GM18868 (cell line): ENCODE measurements around the gene SLC38A10.
"Not testable (repeated sequence)": the region's sequence is repeated elsewhere in the genome, so short reads cannot be mapped to it uniquely, and the experiment has no call there.

Experiments used
- ATAC-seq: cut with Tn5 transposase; IDR thresholded peaks from one replicate; pipeline ENCODE4 v1.9.1; 2021; ENCODE audit warnings: mild to moderate bottlenecking, moderate library complexity; ENCODE audit not compliant: unreplicated experiment

Gene SLC38A10

DNA sequence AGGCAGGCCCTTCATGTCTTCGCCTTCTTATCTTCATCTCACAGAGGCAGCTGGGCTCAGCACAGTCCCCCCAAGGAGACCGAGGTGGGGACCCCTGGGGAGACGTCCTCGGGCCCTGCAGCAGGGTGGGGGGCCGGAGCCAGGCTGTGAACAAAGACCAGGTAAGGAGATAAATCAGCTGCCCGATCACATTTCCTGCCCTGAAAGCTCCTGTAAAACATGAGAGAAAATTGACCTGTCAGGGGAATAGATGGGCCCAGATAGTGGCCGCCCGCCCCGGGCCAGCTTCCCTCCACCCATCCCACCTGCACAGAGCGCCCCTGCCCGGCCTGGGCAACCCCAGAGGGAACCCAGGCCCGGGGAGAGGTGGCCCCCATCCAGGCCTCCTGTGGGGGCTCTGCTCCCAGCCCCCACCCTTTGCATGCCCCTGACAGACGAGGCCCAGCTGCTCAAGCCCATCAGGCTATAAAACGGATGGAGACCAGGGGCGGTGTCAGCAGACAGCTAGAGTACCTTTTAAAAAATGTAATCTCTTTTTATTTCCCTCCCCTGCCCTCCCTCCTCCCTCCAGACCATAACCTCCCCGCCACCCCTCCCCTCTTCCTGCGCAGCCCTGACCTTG lies 18.8 kb upstream of the SLC38A10 start:
- no peak for ATAC-seq

DNA sequence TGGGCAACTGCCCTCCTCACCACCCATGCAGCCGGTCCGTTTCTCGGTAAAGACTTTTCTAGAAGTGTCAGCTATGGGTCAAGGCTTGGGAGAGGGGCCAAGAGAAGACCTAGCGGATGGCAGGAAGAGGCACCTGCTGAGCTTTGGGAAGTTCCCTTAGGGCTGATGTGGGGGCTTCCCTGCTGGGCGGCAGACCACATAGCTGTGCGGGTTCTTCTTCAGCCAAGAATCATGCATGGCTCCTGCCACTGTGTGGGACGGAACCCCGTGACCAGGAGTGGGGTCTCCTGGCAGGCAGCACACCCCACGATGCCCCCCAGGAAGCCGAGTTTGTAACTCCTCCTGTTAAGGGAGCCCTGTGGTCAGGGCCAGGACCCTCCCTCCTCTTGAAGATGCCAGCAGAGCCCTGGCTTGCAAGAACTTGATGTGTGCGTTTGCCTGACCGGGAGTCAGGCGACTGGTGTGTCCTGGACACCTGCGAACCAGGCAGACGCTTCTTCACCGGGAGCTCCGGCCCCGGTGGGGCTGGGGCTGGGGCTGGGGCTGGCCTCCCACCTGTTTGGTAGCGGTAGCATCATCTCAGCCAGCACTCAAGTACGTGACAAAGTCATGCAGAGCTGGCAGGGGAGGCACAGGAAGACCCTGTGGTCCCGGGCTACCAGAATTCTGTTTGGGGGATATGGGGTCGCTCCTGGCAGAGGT lies 17.7 kb upstream of the SLC38A10 start:
- no peak for ATAC-seq

DNA sequence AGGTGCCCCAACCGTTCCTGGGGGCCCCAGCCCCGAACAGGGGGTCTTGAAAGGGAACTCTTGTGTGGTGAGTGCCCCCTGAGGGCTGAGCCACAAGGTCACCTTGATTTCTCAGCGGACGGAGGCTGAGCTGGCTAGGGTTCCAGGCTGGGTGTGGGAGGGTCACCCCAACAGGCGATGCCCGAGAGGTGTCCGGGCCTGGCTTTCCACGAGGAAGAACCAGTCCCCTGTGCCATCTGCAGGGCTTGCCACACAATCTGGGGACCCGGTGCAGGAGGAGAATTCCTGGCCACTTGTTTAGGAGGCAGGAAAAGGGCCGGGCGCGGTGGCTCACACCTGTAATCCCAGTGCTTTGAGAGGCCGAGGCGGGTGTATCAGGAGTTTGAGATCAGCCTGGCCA lies 16.8 kb upstream of the SLC38A10 start:
- no peak for ATAC-seq

DNA sequence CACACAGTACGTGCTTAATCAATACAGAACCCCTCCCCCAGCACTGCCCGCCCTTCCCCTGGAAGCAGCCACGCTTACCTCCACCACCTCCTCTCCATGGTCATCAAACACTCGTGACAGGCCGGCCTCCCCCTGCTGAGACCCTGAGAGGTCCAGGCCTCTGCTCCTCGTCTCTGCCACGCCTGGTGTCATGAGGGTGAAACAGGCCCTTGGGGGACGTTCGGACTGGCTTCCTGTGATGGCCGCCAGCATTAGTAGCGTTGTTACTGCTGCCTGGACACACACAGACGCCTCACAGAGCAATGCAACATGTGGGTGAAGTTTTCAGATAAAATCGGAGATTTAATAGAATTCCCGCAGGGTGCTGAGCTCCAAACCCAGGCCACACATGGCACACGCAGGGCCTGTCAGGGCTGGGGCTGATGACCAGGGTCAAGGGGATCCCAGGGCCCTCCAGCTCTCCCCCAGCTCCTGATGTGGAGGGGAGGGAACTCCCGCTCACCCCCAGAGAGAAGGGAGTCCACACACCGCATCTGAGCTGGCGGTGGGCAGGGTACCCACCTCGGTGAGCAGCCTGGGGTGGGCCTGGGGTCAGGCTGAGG lies 15.9 kb upstream of the SLC38A10 start:
- no peak for ATAC-seq

DNA sequence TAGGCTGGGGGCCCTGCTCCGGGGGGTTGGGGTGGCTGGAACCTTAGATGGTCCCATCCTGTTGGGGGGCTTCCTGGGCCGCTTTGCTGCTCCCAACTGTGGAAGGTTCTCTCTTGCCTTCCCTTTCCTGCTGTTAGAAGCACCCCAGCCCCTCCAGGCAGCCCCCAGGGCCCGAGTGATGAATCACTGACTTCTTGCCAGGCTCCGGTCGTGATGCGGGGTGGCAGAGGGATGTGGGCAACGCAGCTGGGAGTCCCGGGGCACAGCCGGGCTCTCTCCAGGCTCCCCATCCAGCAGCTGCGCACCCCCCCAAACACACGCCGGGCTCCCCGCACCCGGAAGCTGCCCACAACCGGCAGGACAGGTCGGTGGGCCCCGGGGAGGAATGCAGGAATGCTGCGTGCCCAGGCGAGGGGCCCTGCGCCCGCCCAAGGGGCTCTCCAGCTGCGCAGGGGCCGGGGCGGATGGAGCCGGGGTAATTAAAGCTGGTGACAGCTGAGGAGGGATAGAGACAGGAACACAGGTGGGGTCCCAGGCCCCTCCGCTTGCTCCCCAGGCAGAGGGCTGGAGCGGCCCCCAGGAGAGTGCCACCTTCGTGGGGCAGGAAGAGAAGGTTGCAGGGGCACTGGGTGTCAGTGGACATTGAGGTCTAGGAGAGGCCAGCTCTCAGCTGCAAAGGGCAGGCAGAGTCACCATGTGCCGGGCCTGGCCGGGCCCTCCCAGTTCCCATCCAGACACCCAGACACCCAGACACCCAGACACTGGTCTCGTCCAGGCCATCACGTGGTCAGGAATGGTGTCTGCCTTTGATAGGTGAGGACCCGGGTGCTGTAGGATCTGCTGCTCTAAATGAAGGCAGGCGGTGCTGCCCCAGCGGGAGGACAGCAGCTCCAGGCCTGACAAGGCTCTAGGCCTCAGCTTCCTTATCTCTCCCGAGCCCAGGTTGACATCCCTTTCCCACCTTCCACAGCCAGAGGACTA lies 15.0 kb upstream of the SLC38A10 start:
- ATAC-seq, result no peak

DNA sequence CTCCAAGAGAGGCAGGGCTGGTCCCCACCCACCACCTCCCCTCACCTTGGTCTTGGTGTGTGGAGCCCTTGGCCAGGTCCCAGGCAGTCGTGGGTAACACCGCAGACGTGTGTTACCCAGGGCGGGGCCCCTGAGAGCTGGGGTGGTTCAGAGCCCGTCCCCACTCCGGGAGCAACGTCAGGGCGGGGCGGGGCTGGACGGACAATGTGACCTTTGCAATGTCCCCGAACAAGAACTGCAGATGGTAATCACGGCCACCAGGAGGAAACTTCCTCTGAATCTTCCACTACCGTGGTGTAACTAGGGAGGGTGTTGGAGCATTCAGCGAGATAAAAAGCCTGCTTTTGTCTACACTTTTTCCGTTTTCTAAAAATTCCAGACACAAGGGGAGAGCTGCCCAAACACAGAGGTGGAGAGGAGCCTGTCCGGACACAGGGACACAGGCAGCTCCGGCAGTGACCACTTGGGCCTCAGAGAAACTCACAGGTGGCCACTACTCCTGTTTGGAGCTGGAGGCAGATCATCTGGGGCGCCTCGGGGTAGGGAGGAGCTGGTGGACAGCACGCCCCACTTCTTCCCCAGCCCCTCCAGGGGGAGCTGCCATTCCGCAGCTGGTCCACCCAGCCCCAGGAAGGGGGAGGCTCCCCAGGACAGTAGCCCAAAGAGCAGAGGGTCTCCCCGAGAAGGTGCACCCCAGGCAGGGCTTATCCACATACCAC lies 14.2 kb upstream of the SLC38A10 start:
- ATAC-seq, result no peak

DNA sequence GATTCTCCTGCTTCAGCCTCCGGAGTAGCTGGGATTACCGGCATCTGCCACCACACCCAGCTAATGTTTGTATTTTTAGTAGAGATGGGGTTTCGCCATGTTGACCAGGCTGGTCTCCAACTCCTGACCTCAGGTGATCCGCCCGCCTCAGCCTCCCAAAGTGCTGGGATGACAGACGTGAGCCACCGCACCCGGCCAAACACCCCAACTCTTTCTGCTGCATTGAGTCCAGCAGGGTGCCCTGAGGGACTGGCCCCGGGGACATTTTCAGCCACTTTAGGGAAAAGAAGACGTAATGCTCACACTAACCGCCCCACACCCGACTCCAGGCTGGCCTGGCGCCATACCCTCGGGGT lies 13.7 kb upstream of the SLC38A10 start:
- not testable (repeated sequence) for ATAC-seq

DNA sequence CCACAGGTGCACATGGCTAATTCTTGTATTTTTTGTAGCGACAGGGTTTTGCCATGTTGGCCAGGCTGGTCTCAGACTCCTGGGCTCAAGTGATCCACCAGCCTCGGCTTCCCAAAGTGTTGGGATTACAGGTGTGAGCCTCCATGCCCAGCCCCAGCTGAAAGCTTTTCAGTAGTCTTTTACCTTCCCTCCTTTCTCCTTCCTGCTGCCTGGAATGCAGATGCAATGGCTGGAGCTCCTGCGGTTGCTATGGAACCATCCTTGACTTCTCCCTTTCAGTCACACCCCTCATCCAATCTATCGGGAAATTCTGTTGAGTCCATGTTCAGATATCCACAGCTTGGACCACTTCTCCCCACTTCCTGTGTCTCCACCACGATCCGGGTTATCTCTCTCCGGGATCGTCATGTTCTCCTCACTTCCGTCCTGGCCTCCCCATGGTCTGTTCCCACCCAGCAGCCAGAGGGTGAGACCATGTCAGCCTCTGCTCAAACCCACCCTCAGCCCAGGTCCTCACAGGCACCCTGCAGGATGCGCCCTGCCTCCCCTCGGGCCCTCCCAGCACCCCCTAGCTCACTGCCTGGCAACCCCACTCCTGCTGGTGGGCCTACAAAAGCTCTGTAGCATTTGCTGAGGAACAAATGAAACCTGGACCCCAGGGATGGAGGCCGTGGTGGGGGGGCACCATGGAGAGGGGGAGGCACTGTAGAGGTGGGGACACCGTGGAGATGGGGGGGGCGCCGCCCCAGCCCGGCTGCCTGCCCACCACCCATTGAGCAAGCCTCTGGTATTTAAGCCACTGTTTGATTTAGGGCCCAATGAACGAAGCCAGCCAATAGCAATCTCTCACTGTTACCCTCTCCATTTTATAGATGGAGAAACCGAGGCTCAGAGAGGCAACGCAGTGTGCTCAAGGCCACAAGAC lies 12.8 kb upstream of the SLC38A10 start:
- no peak for ATAC-seq

DNA sequence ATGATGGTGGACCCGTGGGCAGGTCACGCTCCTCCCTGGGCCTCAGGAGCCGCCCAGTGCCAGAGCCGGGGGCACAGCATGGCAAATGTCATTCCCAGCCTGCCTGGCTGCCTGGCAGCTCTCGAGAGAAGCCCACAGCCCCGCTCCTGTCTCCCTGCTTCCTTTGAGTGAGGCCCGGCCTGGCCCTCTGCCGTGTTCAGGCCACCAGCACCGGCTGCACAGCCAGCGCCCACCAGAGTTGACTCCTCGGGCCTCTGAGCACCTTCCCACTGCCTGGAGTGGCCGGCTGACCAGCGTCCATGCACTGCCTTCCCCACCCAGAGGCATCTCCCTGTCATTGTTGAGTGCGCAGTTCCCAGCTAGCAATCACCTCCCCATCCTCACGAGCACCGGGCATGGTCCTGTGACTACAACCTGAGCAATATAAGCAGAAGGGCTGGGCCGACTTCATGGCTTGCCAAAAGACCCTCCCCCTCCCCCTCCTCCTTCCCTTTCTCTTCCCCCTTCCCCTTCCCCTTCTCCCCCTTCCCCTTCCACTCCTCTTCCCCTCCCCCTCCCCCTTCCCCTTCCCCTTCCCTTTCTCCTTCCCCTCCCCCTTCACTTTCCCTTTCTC lies 11.9 kb upstream of the SLC38A10 start:
- no peak for ATAC-seq

DNA sequence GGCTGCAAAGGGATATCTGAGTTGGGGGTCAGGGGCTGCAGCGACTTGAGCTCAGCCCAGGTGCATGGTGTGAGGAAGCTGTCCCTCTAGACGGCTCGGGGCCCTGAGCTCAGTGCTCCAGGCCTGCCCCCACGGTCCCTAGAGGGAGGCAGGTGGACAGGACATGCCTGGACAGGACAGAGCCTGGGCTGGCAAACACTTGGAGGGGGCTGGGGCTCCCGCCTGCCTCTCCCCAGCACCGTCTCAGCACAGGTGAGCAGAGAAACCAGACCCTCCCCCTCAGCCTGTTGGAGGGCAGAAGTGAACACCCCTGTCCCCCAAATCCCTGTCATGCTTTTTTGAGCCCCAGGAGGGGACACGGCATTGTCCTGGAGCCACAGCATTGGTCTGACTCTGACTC lies 11.4 kb upstream of the SLC38A10 start:
- ATAC-seq, result no peak

DNA sequence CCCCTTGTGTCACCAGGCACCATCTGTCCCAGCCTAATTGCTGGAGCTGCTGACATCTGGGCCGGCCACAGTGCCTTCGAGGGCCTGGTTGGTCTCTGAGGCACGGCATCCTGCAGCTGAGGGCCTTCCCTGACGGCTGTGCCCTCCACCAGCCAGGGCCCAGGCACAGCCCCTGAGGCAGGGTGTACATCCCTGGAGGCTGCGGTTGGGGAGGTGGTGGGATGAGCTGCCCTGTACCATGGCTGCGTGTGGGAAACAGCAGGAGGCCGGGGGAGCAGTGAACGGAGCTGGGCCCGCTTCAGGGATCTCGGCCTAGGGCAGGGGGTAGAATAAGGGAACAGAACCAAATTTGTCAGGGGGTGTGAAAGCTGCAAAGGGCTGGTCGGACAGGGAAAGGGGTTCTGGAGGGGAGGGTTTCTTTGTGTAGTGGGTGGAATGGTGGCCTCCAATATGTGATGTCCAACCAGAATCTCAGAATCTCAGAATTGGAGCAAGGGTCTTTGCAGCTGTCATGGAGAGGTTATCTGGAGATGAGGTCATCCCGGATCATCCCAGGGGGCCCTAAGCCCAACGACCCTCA lies 10.0 kb upstream of the SLC38A10 start:
- no peak for ATAC-seq

DNA sequence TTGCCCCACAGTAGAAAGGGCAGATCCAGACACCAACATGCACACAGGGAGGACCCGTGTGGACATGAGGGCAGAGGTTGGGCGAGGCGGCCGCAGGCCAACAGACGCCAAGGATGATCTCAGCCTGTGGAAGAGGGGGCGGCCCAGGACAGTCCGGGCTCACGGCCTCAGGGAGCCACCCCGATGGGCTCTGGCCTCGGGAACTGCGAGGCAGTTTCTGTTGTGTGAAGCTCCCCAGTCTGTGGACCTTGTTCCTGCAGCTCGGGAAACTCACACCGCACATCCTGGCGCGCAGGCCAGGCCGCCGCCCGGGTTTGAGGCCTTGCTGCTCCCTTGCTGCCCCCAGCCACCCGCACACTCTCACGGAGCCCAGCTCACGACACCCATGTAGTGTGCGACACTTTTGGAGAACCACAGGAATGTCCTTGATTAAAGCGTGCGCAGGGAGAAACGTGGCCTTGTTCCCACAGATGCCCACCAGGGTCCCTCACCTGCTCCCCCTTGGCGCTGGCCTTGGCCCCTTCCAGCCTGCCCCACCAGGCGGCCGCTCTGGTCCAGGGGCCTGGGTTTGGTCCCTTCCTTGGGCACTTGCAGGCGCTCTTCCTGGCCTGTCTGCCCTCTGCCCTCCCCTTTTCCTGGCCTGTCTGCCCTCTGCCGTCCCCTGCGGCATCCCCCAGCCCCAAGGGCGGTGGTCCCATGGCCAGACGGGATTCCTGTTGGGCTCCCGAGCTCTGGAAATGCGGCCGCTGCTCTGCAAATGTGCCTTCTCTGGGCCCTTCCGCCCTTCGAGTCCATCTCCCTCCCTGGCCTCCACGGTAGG lies 9.3 kb upstream of the SLC38A10 start:
- no peak for ATAC-seq

DNA sequence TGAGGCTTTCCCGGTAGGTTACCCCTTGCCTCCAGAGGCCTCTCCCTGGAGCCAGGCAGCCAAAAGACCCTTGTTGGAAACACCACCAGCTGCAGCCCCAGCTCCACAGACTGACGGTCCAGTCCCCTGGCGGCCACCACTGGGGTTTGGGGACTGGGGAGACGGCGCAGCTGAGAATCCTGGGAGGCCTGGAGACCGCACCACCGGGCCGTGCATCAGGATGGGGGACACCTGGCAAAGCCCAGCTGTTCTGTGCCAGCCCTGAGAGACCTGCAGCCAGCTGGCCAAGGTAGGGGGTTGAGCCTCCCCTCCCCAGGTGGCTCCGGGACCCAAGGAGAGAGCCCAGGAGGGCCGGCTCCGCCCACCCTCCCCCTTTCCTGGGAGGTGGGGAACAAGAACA lies 8.3 kb upstream of the SLC38A10 start:
- ATAC-seq, result no peak

DNA sequence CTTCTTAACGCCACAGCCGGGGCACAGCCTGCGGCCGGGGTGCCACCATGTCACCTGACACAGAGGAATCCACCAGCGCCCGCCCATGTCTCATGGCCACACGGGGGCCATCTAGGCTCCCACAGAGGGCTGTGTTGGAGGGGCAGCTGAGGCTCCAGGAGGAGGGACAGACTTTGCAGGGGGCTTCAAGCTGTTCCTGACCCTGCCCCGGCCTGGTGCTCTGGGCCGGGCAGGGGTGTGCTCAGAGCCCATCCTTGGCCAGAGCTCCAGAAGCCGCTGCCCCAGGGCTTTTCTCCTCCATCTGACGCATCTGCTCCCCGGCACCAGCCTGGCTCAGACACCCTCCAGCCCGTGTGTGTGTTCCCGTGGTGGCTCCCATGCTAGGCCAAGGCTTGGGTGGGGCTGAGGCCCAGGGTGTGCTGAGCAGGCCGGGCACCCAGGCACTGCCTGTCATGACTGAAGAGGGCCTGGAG lies 7.8 kb upstream of the SLC38A10 start:
- ATAC-seq, result no peak

DNA sequence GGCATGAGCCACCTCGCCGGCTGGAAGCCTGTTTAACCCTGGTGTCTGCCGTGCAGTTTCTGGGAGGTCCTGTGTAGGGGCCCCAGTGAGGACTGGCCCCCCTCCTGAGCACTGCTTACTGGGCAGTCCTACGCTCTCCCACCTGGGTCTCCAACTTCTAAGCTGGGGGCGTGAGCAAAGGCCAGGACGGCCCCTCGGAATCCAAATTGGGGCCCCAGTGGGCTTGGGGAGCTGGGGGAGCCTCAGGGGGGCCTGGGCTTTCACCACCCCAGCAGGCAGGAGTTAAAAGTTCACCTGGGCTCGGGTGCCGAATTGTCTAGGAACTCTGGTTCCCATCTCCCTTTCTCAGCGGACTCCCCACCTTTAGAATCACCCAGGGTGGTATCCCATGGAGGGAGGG lies 7.2 kb upstream of the SLC38A10 start:
- no peak for ATAC-seq

DNA sequence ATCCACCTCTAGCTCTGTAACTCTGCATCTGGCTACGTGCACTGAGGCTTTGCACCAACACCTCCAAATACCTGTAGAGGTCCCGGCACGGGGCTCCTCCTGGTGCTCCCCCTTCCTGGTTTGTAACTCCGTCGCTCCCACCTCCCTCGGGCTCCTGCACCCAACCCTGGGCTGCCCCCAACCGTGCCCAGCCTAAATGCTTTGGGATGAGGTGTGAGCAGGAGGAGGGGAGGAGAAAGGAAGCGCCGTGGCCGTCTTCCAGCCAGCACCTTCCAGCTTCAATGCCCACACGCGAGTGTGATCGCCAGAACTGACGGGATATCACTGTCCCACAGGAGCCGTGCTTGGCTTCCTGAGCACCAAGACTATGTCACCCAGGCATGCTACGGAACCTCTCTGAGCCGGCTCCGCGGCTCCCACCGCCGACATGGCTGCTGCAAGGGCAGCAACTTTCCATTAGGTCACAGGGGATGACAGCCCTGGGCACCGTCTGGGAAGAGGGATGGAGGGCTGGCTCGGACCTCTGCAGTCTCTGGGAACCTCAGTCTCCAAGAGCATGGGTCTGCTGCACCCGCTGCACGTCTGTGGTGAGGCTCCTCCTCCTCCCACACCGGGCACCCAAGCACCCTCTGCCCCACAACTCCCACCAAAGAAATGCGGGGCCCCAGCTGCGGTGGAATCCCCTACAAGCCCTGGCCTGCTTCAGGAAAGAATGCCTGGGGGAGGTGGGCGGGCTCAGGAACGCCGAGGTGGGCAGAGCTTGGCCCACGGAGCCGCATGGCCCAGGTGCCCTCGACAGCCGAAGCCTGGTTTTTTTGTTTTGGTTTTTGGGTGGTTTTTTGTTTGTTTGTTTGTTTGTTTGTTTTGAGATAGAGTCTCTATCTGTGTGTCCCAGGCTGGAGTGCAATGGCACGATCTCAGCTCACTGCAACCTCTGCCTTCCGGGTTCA lies 6.4 kb upstream of the SLC38A10 start:
- no peak for ATAC-seq
